HepG2 (cell line): ENCODE results near the gene LDAF1.

Experiments
- FOXA1 ChIP-seq, 2 experiments: fragments of 450-650 bp in 1 of 2; sonication (generic) in 1 of 2; formaldehyde crosslinking in 1 of 2; IDR thresholded peaks; 2 replicates each; pipeline versions ENCODE4 v1.4.0 to v1.6.1; 2016 to 2020; ENCODE audit warnings: missing genetic modification reagents in 1 of 2
- KLF6 ChIP-seq: IDR thresholded peaks from 2 replicates; pipeline ENCODE4 v1.8.0; 2016; ENCODE audit warnings: missing biosample characterization, missing genetic modification reagents
- MYC ChIP-seq: sonication (generic); formaldehyde crosslinking; IDR thresholded peaks from 2 replicates; pipeline ENCODE4 v1.9.0; 2021; ENCODE audit warnings: missing genetic modification reagents, borderline replicate concordance
- POLR2AphosphoS2 ChIP-seq: IDR thresholded peaks from 2 replicates; pipeline ENCODE4 v1.6.1; 2011; ENCODE audit warnings: low read depth, low read length, improper control_type of control experiment
- TF ChIP-seq, protein P1 (sequence below), 2 experiments: IDR thresholded peaks; 2 replicates each; pipeline ENCODE4 v1.6.1; 2011 to 2012; ENCODE audit warnings: low read length in 2 of 2, borderline replicate concordance in 1 of 2, low read depth in 1 of 2, mild to moderate bottlenecking in 1 of 2, moderate library complexity in 1 of 2
- TF ChIP-seq, protein P2 (sequence below): sonication (generic); formaldehyde crosslinking; IDR thresholded peaks from 2 replicates; pipeline ENCODE4 v1.5.0; 2020; ENCODE audit warnings: mild to moderate bottlenecking, missing genetic modification reagents, moderate library complexity
- TF ChIP-seq, protein P3 (sequence below): sonication (generic); formaldehyde crosslinking; IDR thresholded peaks from 2 replicates; pipeline ENCODE4 v1.9.0; 2021; ENCODE audit warnings: missing genetic modification reagents, borderline replicate concordance

DNA sequence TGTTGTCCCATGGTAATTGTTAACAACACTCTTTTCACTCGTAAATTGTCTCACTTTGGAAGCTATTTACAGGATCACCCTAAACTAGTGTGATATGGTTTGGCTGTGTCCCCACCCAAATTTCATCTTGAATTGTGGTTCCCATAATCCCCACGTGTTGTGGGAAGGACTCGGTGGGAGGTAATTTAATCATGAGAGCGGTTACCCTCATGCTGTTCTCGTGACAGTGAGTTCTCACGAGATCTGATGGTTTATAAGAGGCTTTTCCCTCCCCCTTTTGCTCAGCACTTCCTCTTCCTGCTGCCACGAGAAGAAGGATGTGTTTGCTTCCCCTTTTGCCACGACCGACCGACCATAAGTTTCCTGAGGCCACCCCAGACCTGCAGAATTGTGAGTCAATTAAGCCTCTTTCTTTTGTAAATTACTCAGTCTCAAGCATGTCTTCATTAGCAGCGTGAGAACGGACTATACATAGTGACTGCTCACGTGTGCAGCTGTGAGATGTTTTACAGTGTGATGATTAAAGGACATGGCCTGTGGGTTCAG, 42.3 kb upstream of the LDAF1 start:
- TF ChIP-seq, protein P1, sequence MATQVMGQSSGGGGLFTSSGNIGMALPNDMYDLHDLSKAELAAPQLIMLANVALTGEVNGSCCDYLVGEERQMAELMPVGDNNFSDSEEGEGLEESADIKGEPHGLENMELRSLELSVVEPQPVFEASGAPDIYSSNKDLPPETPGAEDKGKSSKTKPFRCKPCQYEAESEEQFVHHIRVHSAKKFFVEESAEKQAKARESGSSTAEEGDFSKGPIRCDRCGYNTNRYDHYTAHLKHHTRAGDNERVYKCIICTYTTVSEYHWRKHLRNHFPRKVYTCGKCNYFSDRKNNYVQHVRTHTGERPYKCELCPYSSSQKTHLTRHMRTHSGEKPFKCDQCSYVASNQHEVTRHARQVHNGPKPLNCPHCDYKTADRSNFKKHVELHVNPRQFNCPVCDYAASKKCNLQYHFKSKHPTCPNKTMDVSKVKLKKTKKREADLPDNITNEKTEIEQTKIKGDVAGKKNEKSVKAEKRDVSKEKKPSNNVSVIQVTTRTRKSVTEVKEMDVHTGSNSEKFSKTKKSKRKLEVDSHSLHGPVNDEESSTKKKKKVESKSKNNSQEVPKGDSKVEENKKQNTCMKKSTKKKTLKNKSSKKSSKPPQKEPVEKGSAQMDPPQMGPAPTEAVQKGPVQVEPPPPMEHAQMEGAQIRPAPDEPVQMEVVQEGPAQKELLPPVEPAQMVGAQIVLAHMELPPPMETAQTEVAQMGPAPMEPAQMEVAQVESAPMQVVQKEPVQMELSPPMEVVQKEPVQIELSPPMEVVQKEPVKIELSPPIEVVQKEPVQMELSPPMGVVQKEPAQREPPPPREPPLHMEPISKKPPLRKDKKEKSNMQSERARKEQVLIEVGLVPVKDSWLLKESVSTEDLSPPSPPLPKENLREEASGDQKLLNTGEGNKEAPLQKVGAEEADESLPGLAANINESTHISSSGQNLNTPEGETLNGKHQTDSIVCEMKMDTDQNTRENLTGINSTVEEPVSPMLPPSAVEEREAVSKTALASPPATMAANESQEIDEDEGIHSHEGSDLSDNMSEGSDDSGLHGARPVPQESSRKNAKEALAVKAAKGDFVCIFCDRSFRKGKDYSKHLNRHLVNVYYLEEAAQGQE (IDR thresholded peaks at IDR 0.05; ENCODE audit: borderline replicate concordance in 1 of 2, low read depth in 1 of 2, low read length in 2 of 2): no peak
- TF ChIP-seq KLF6 (CRISPR knock-in tag) (no peak), MYC (no peak), FOXA1 (IDR thresholded peaks at IDR 0.05) (no peak), FOXA1 (CRISPR knock-in tag; IDR thresholded peaks at IDR 0.05) (no peak), POLR2AphosphoS2 (no peak)
- TF ChIP-seq, protein P2, sequence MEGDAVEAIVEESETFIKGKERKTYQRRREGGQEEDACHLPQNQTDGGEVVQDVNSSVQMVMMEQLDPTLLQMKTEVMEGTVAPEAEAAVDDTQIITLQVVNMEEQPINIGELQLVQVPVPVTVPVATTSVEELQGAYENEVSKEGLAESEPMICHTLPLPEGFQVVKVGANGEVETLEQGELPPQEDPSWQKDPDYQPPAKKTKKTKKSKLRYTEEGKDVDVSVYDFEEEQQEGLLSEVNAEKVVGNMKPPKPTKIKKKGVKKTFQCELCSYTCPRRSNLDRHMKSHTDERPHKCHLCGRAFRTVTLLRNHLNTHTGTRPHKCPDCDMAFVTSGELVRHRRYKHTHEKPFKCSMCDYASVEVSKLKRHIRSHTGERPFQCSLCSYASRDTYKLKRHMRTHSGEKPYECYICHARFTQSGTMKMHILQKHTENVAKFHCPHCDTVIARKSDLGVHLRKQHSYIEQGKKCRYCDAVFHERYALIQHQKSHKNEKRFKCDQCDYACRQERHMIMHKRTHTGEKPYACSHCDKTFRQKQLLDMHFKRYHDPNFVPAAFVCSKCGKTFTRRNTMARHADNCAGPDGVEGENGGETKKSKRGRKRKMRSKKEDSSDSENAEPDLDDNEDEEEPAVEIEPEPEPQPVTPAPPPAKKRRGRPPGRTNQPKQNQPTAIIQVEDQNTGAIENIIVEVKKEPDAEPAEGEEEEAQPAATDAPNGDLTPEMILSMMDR (CRISPR knock-in tag): no peak
- TF ChIP-seq, protein P3, sequence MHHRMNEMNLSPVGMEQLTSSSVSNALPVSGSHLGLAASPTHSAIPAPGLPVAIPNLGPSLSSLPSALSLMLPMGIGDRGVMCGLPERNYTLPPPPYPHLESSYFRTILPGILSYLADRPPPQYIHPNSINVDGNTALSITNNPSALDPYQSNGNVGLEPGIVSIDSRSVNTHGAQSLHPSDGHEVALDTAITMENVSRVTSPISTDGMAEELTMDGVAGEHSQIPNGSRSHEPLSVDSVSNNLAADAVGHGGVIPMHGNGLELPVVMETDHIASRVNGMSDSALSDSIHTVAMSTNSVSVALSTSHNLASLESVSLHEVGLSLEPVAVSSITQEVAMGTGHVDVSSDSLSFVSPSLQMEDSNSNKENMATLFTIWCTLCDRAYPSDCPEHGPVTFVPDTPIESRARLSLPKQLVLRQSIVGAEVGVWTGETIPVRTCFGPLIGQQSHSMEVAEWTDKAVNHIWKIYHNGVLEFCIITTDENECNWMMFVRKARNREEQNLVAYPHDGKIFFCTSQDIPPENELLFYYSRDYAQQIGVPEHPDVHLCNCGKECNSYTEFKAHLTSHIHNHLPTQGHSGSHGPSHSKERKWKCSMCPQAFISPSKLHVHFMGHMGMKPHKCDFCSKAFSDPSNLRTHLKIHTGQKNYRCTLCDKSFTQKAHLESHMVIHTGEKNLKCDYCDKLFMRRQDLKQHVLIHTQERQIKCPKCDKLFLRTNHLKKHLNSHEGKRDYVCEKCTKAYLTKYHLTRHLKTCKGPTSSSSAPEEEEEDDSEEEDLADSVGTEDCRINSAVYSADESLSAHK (CRISPR knock-in tag): no peak
